Smooth muscle cell (in vitro differentiated cells): ENCODE data around the gene AXDND1. TPM values are rescaled to one million over a fixed set of nuclear protein-coding genes. Genes with fewer than 3 reads are reported as not detected.
A peak's percentile ranks its signal among the peaks of the same experiment; 100 is the strongest.

Experiments used
- DNase-seq: peaks from one replicate; lab custom pipeline; 2025; ENCODE audit not compliant: unreplicated experiment; lab: John Stamatoyannopoulos, UW
- H2AFZ ChIP-seq: fragments of 200-600 bp; sonication (generic); 2 replicates; pipeline ENCODE4 v1.6.0; 2016; ENCODE audit warnings: antibody characterized with exemption, low read depth, mild to moderate bottlenecking
- H3F3A ChIP-seq: fragments of 200-600 bp; sonication (generic); 2 replicates; pipeline ENCODE4 v1.6.0; 2017; ENCODE audit warnings: antibody characterized with exemption, low read depth
- H3K27ac ChIP-seq: fragments of 200-600 bp; sonication (generic); 2 replicates; pipeline ENCODE4 v1.5.1; 2016; ENCODE audit warnings: low read depth, mild to moderate bottlenecking
- H3K27me3 ChIP-seq: fragments of 200-600 bp; sonication (generic); 2 replicates; pipeline ENCODE4 v1.6.1; 2016; ENCODE audit warnings: low read depth, mild to moderate bottlenecking
- H3K36me3 ChIP-seq: fragments of 200-600 bp; sonication (generic); 2 replicates; pipeline ENCODE4 v1.5.1; 2016; ENCODE audit warnings: low read depth
- H3K4me1 ChIP-seq: fragments of 200-600 bp; sonication (generic); 2 replicates; pipeline ENCODE4 v1.5.1; 2016; ENCODE audit warnings: low read depth
- H3K4me2 ChIP-seq: fragments of 200-600 bp; sonication (generic); 2 replicates; pipeline ENCODE4 v1.6.0; 2016; ENCODE audit warnings: mild to moderate bottlenecking
- H3K4me3 ChIP-seq: fragments of 200-600 bp; sonication (generic); 2 replicates; pipeline ENCODE4 v1.5.1; 2016; ENCODE audit warnings: mild to moderate bottlenecking
- H3K79me2 ChIP-seq: fragments of 200-600 bp; sonication (generic); 2 replicates; pipeline ENCODE4 v1.6.0; 2016; ENCODE audit warnings: low read depth, mild to moderate bottlenecking
- H3K9ac ChIP-seq: fragments of 200-600 bp; sonication (generic); 2 replicates; pipeline ENCODE4 v1.6.0; 2016; ENCODE audit warnings: low read depth
- H3K9me3 ChIP-seq: fragments of 200-600 bp; sonication (generic); replicated peaks from 2 replicates; pipeline ENCODE4 v1.5.1; 2016; ENCODE audit warnings: low read depth
- H4K20me1 ChIP-seq: fragments of 200-600 bp; sonication (generic); 2 replicates; pipeline ENCODE4 v1.6.0; 2016; ENCODE audit warnings: low read depth
- WGBS: methylation state at CpG from one replicate; pipeline ENCODE4 v1.1.7; 2016; ENCODE audit warnings: low lambda C conversion rate; 5-methylcytosine and 5-hydroxymethylcytosine counted together
- polyA plus RNA-seq: library from polyadenylated mRNA; unstranded; fragments of >200 nt; fragmentation: Nextera tagmentation; extraction: Ambion mirVana; gene quantifications from 2 replicates; pipeline ENCODE4 v1.2.1, GENCODE V29; 2016
- total RNA-seq: library from RNA; depleted of rRNA; stranded (reverse); fragments of >200 nt; gene quantifications from 2 replicates; pipeline ENCODE4 v1.2.3, GENCODE V29; 2014
- TF ChIP-seq, protein P1 (sequence below): fragments of 200-600 bp; sonication (generic); IDR thresholded peaks from 2 replicates; pipeline ENCODE4 v1.5.1; 2017; ENCODE audit warnings: borderline replicate concordance, mild to moderate bottlenecking, antibody characterized with exemption; ENCODE audit not compliant: insufficient read depth, poor library complexity, severe bottlenecking

Gene AXDND1
- total RNA-seq (0.09 TPM in 1 of 2 replicates, not detected in the other), polyA plus RNA-seq (0.27 and 0.41 TPM in 2 replicates)

DNA sequence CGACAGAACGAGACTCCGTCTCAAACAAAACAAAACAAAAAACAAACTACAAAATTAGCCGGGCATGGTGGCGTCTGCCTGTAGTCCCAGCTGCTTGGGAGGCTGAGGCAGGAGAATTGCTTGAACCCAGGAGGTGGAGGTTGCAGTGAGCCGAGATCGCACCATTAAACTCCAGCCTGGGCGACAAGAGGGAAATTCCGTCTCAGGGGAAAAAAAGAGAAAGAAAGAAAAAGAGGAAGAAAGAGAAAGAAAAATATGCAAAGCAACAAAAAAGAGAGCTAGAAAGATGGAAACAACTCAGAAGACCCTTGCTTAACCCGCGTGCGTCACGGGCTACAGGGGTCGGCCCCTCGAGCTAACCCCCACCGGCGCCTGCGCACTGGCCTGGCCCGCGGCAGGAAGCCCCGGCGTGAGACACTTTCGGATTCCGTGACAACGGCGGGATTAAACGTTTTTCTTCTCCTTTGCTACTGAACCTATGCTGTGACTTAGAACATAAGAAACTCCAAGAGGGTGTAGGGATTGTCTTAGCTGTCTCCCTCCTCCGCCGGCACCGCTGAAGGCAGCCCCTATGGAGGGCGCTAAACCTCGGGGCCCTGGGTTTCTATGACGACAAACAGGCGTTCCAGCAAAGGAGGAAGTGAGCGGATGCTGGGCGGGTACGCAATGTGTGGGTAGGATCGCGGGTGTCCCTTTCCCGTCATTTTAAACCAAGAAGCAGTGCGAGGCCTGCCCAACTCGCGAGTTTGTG, at the start of gene AXDND1:
AXDND1 (plus strand) TSS at position 630 of the 751 bp plus-strand sequence. CDS start 539 bp downstream, outside the sequence.
- Histone ChIP-seq H3K36me3 (no peaks in the 10 kb centered on the region), H4K20me1 (no peaks in the 10 kb centered on the region), H3F3A (no peaks in the 10 kb centered on the region), H3K4me3 (peak within 1 kb of the TSS; percentile 80), H3K27ac (peak within 1 kb of the TSS; percentile 98), H3K9me3 (no peaks in the 10 kb centered on the region), H3K27me3 (no peaks in the 10 kb centered on the region), H3K4me2 (peak within 1 kb of the TSS; percentile 95), H2AFZ (peak within 1 kb of the TSS; percentile 99), H3K9ac (peak within 1 kb of the TSS; percentile 98), H3K4me1 (peaks cover 3% of the 10 kb centered on the region), H3K79me2 (no peaks in the 10 kb centered on the region)
- TF ChIP-seq, protein P1, sequence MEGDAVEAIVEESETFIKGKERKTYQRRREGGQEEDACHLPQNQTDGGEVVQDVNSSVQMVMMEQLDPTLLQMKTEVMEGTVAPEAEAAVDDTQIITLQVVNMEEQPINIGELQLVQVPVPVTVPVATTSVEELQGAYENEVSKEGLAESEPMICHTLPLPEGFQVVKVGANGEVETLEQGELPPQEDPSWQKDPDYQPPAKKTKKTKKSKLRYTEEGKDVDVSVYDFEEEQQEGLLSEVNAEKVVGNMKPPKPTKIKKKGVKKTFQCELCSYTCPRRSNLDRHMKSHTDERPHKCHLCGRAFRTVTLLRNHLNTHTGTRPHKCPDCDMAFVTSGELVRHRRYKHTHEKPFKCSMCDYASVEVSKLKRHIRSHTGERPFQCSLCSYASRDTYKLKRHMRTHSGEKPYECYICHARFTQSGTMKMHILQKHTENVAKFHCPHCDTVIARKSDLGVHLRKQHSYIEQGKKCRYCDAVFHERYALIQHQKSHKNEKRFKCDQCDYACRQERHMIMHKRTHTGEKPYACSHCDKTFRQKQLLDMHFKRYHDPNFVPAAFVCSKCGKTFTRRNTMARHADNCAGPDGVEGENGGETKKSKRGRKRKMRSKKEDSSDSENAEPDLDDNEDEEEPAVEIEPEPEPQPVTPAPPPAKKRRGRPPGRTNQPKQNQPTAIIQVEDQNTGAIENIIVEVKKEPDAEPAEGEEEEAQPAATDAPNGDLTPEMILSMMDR, result no peak
- WGBS, result 16% methylated on average over 42 of the region's 43 CpGs
- DNase-seq, result peak; percentile 74

DNA sequence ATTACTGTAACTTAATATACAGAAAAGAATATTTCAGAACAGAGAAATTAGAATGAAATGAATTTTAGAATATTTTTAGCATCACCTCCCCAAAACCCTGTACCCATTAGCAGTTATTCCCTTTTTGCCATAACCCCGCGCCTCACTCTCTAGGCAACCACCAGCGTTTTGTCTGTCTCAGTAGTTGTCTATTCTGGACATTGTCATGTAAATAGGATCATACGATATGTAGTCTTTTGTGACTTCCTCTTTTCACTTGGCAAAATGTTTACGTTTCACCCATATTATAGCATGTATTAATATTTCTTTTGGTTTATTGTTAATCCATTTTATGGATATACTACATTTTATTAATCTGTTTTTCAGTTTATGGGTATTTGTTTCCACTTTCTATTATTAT, 47.3 kb upstream of the AXDND1 start:
- Histone ChIP-seq H3K4me3 (no peak overlapping the region), H3K27me3 (no peaks in the 10 kb centered on the region), H3K4me1 (no peaks in the 10 kb centered on the region), H3K79me2 (peaks cover 17% of the 10 kb centered on the region), H3F3A (no peaks in the 10 kb centered on the region), H3K27ac (no peak overlapping the region), H3K9me3 (no peaks in the 10 kb centered on the region), H3K9ac (no peak overlapping the region), H2AFZ (no peak overlapping the region), H4K20me1 (peaks cover 4% of the 10 kb centered on the region), H3K4me2 (no peak overlapping the region), H3K36me3 (no peaks in the 10 kb centered on the region)
- WGBS, result 95% methylated on average over 5 of the region's 5 CpGs
- TF ChIP-seq, protein P1, result no peak
- DNase-seq, result no peak

DNA sequence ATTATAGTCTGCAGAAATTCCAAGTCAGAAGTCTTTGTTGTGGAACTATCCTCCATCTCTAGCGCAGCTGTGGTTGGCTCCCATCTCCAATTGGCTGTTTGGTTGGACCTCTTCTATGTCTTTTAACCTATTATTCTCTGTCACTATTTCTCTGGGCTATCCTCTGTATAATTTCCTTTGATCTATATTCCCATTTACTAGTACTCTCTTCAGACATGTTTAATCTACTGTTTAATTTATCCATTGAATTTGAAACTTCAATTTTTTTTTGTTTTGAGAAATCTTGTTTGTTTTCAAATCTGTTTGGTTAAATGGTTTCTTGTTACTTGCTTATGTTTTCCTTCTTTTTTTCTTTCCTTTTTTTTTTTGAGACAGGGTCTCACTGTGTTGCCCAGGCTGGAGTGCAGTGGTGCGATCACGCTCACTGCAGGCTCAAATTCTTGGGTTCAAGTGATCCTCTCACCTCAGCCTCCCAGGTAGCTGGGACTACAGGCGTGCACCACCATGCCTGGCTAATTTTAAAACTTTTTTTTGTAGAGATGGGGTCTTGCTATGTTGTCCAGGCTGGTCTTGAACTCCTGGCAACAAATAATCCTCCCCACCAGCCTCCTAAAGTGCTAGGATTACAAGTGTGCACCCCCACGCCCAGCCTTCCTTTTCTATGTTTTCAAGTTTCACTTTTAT, 44.1 kb upstream of the AXDND1 start:
- DNase-seq, result no peak
- H3K27me3 ChIP-seq, result no peaks in the 10 kb centered on the region
- WGBS, result 91% methylated on average over 5 of the region's 5 CpGs
- no peak overlapping the region for H3K4me3 ChIP-seq
- no peak overlapping the region for H3K9ac ChIP-seq
- no peaks in the 10 kb centered on the region for H3F3A ChIP-seq
- H4K20me1 ChIP-seq, result no peaks in the 10 kb centered on the region
- TF ChIP-seq, protein P1, result no peak
- H3K4me1 ChIP-seq, result no peaks in the 10 kb centered on the region
- H3K36me3 ChIP-seq, result no peaks in the 10 kb centered on the region
- peaks cover 8% of the 10 kb centered on the region for H3K79me2 ChIP-seq
- H3K4me2 ChIP-seq, result no peak overlapping the region
- no peaks in the 10 kb centered on the region for H3K9me3 ChIP-seq
- H2AFZ ChIP-seq, result no peak overlapping the region
- no peak overlapping the region for H3K27ac ChIP-seq
